ENCODE measurements around the gene FASN. TPM values are rescaled to one million over a fixed set of nuclear protein-coding genes. Genes with fewer than 3 reads are reported as not detected.

The FASN gene
- total and polyA plus RNA-seq, 9 donors = 1.3 to 168 (median 42.7) TPM

DNA sequence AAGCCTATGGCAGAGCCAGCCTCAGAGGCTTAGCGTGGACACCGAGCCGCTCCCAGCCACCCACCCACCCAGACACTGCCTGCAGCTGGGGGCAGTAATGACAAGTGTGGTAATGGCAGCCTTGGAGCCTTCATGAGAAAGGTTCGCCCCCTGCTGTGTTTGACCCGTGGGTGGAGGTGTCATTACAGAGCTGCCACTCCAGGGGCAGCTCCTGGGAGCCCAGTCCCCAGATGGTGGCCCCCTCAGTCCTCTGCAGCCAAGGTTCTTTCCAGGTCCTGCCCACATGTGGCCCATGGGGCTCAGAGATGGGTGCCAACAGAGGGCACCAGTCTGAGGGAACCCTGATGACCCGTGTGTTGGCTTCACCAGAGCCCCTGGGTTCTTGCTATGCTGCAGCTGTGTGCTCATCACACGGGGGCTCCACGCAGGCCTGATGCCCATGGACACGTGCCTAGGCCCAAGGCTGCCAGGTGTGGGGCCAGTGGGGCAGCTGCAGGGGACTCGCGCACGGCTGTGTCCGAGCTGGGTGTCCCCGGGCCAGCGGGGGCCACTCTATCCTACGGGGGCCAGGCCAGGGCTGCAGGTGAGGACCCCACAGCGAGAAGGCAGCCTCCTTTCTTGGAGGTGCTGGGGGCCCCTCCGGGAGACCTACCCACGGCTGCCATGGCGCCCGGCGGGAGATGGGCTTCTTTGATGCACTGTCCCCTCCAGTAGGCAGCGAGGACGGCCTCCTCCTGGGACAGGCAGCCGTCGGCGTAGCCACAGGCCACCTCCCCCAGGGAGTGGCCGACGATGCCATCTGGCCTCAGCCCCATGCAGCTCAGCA is 8.1 kb downstream of the FASN start:
- Histone ChIP-seq H3K9me3 (no peaks in the 10 kb centered on the region), H3K4me1 (ENCODE audit: insufficient read depth) (no peaks in the 10 kb centered on the region), H3K27me3 (no peaks in the 10 kb centered on the region), H3K4me3 (no peak overlapping the region), H3K36me3 (no peaks in the 10 kb centered on the region), H3K27ac (no peak overlapping the region)
- peak in 1 of 5 donors; percentile 8 for DNase-seq
- WGBS, 3 donors = 86 to 91% (median 87%) methylated on average over 15 to 29 of the region's 29 CpGs
- TF ChIP-seq, protein P1, sequence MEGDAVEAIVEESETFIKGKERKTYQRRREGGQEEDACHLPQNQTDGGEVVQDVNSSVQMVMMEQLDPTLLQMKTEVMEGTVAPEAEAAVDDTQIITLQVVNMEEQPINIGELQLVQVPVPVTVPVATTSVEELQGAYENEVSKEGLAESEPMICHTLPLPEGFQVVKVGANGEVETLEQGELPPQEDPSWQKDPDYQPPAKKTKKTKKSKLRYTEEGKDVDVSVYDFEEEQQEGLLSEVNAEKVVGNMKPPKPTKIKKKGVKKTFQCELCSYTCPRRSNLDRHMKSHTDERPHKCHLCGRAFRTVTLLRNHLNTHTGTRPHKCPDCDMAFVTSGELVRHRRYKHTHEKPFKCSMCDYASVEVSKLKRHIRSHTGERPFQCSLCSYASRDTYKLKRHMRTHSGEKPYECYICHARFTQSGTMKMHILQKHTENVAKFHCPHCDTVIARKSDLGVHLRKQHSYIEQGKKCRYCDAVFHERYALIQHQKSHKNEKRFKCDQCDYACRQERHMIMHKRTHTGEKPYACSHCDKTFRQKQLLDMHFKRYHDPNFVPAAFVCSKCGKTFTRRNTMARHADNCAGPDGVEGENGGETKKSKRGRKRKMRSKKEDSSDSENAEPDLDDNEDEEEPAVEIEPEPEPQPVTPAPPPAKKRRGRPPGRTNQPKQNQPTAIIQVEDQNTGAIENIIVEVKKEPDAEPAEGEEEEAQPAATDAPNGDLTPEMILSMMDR (IDR thresholded peaks at IDR 0.05) = no peak
- TF ChIP-seq POLR2A (IDR thresholded peaks at IDR 0.05) = no peak
- no peak for TF ChIP-seq EP300 (IDR thresholded peaks at IDR 0.05)
- intact Hi-C loops (cut with DNase I) = no loop called here

DNA sequence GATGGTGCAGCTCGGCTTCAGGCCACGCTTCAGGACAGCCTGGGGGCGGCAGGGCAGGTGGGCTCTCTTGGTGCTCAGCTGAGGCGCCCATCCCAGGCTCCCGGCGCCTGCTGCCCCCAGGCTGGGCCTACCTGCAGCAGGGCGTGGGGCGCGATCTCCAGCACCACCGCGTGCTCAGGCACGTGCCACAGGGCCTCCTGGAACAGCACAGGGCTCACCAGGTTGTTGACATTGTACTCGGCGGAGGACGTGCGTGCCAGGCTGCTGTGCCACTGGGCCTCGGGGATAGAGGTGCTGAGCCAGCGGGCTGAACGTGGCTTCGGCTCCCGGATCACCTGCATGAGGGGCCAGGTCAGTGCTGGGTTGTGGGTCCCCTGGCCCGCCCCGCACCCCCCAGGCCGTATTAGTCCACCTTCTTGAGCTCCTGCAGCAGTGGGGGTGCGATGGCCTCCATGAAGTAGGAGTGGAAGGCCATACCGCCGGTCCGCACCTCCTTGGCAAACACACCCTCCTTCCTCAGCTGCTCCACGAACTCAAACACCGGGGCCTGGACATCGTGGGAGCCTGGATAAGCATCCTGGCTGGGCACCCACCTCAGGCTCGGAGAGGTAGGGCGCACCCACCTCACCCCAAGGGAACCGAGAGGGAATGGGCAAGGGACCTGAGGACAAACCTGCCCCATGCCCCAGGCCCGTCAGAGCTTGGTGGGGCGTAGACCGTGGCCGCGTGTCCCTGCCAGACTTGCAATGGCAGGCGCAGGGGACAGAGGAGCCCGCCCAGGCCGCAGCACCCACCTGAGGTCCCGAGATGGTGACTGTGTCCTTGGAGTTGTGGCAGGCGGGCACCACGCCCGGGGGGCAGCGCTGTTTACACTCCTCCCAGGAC is 9.0 kb downstream of the FASN start:
- 89 to 94% (median 92%) methylated on average over 43 to 47 of the region's 47 CpGs for WGBS, 3 donors
- Histone ChIP-seq H3K36me3 (no peaks in the 10 kb centered on the region), H3K4me1 (ENCODE audit: insufficient read depth) (no peaks in the 10 kb centered on the region), H3K27ac (no peak overlapping the region), H3K4me3 (no peak overlapping the region), H3K9me3 (no peaks in the 10 kb centered on the region), H3K27me3 (no peaks in the 10 kb centered on the region)
- TF ChIP-seq EP300 (IDR thresholded peaks at IDR 0.05) (no peak), POLR2A (IDR thresholded peaks at IDR 0.05) (no peak)
- TF ChIP-seq, protein P1 (IDR thresholded peaks at IDR 0.05) = no peak
- intact Hi-C loops (cut with DNase I) = no loop called here
- peak in 3 of 5 donors; percentile 17 to 34 (median 24) for DNase-seq

DNA sequence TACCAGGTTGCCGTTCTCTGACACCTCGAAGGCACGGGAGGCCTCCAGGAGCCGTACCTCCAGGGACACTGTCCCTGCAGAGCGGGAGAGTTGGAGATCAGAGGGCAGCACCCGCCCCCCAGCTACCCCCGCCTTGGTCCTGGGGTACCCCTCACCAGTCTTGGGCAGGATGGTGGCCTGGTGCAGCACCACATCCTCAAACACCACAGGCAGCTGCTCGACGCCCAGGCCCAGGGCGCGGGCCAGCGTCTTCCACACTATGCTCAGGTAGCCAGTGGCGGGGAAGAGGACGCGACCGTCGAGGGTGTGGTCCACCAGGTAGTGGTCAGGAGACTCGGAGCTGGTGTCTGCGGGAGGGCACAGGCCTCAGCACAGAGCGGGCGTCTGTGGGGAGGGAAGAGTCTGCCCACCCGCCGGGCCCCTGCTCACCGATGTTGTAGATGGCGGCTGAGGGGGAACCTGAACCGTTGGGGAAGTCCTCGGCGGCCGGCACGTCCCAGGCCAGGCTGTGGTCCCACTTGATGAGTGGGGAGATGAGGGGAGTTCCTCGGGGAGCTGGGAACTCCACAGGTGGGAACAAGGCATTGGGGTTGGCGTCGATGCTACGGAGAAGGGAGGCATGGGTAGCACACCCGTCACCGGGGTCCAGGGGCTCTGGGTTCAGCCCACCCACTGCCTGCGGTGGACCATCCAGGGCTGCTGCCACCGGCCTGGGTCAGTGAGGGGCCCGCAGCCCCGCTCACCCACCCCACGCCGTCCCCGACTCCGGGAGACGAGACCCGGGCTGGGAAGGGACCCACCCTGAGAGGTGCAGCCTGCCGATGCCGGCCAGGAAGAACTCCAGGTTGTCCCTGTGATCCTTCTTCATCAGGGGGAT is 9.8 kb downstream of the FASN start:
- no peaks in the 10 kb centered on the region for H3K27me3 ChIP-seq
- H3K4me3 ChIP-seq = no peak overlapping the region
- H3K27ac ChIP-seq = no peak overlapping the region
- 92 to 96% (median 92%) methylated on average over 47 to 48 of the region's 48 CpGs for WGBS, 3 donors
- no peaks in the 10 kb centered on the region for H3K36me3 ChIP-seq
- TF ChIP-seq, protein P1 (IDR thresholded peaks at IDR 0.05) = no peak
- TF ChIP-seq EP300 (IDR thresholded peaks at IDR 0.05) (no peak), POLR2A (IDR thresholded peaks at IDR 0.05) (no peak)
- no peaks in the 10 kb centered on the region for H3K9me3 ChIP-seq
- no peaks in the 10 kb centered on the region for H3K4me1 ChIP-seq (ENCODE audit: insufficient read depth)
- DNase-seq = peak in 3 of 5 donors; percentile 20 to 38 (median 29)
- intact Hi-C loops (cut with DNase I) = no loop called here

Data from ovary (tissue), 9 donors.